22Rv1 (cell line): Measurements from ENCODE around the gene PRR30.

Experiments
- H3K27ac ChIP-seq: fragments of 450-650 bp; 2 replicates; pipeline ENCODE4 v1.5.1; 2017
- CTCF ChIP-seq: fragments of 450-650 bp; IDR thresholded peaks from 2 replicates; pipeline ENCODE4 v1.5.1; 2017; ENCODE audit warnings: mild to moderate bottlenecking
- ZFX ChIP-seq: fragments of 450-650 bp; IDR thresholded peaks from 2 replicates; pipeline ENCODE4 v1.6.1; 2017; ENCODE audit warnings: antibody characterized with exemption, borderline replicate concordance

The PRR30 gene

DNA sequence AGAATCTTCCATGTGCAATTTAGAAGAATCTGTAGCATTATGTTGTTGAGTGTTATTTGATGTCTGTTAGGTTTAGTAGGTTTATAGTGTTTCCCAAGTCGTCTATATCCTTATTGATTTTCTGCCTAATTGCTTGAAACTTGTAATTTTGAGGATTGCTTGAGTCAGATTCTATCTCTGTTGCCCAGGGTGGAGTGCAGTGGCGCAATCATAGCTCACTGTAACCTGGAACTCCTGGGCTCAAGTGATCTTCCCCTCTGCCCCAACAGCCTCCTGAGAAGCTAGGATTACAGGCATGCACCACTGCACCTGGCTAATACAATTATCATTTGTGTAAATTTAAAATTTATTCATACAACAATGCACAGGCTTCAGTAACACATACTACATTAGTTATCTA, 6.5 kb upstream of the PRR30 start:
- TF ChIP-seq ZFX (no peak), CTCF (no peak)
- H3K27ac ChIP-seq, result no peak overlapping the region

DNA sequence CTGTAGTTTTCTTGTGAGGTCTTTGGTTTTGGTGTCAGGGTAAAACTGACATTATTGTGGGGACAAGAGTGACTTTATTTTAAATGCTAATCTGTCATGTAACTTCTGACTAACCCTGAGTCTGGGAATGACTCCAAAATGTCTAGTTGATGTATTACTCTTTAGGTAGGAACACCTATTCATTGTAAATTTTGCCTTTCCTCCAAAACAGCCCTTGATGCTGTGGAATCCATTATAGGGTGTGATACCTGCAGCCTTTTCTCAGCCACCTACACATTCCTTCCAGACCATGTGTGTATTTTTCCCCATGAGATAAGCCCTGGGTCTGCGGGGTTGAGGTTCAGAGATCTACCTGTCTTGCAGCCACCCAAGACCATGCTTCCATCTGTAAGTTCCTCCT, 4.1 kb upstream of the PRR30 start:
- TF ChIP-seq CTCF, result no peak
- no peak for TF ChIP-seq ZFX
- H3K27ac ChIP-seq, result no peak overlapping the region

DNA sequence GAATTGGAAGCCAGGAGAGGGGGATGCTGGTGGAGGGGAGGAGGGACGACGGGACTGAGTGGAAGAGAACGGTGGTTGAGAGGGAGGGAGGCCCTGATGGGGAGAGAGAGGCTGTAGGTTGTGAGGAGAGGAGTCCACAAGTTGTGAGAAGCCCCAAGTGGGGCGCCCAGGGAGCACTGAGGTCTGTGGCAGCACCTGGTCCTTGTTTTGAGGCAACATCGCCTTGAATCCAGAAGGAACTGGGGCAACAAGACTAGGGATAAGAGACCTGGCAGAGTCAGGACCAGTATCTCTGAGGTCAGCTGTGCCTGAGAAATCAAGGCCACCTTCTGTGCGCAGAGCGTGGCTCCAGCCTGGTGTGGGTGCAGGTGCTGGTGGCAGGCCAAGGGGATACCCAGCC, 1.1 kb downstream of the PRR30 start:
- TF ChIP-seq ZFX (no peak), CTCF (no peak)
- no peak overlapping the region for H3K27ac ChIP-seq

GRCh38 chr2:27137322-27137935, 1.8 kb downstream of the PRR30 start:
- no peak overlapping the region for H3K27ac ChIP-seq
- no peak for TF ChIP-seq ZFX
- no peak for TF ChIP-seq CTCF

- TF ChIP-seq CTCF, result no peak
- TF ChIP-seq ZFX, result no peak
- H3K27ac ChIP-seq, result no peak overlapping the region
Measured at GRCh38 chr2:27136751-27137150, 2.5 kb downstream of the PRR30 start.

DNA sequence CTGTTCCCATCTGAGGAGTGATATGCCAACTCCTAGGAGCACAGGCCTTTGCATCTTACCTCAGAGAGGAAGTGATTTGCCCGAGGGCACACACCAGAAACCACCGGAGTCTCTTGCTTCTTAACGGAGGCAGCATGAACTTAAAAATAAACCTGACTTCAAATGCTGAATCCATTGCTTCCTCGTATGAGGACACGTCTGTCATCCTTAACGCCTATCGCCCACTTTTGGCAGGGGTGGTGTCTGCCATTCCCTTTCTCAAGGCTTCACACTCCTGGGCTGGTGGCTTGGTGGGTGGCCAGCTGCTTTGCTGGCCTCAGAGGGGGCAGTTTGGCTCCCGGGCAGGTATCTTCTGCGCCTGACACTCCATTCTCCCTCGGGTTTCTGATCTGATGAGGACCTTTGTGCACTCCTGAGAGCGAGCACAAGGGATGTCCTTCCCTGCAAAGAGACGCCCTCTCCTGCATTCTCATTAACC, 3.7 kb downstream of the PRR30 start:
- TF ChIP-seq ZFX (no peak), CTCF (no peak)
- H3K27ac ChIP-seq, result no peak overlapping the region

DNA sequence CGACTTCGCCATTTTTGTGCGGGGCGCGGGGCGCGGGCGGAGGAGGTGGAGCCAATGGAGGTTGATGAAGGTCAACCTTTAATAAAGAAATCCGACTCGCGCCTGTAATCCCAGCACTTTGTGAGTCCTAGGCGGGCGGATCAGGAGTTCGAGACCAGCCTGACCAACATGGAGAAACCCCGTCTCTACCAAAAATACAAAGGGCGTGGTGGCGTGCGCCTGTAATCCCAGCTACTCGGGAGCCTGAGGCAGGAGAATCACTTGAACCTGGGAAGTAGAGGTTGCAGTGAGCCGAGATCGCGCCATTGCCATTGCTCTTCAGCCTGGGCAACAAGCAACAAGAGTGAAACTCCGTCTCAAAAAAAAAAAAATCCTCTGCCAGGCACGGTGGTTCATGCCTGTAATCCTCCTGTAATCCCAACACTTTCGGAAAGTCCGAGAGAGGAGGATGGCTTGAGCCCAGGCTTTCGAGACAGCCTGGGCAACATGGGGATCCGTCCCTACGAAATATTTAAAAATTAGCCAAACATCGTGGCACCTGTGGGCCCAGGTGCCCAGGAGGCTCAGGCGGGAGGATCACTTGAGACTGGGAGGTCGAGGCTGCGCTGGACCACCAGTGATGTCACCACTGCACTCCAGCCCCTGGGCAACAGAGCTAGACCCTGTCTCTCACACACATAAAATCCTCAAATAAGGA, 4.3 kb downstream of the PRR30 start:
- TF ChIP-seq CTCF (no peak), ZFX (no peak)
- H3K27ac ChIP-seq, result peak overlapping the region; percentile 69
